HG02852 (cell line): ENCODE results near the gene FAM117B.
"Not testable (repeated sequence)": the region's sequence is repeated elsewhere in the genome, so short reads cannot be mapped to it uniquely, and the experiment has no call there.

Experiments
- ATAC-seq: cut with Tn5 transposase; IDR thresholded peaks from one replicate; pipeline ENCODE4 v1.9.1; 2021; ENCODE audit warnings: mild to moderate bottlenecking, moderate library complexity; ENCODE audit not compliant: unreplicated experiment

FAM117B gene

DNA sequence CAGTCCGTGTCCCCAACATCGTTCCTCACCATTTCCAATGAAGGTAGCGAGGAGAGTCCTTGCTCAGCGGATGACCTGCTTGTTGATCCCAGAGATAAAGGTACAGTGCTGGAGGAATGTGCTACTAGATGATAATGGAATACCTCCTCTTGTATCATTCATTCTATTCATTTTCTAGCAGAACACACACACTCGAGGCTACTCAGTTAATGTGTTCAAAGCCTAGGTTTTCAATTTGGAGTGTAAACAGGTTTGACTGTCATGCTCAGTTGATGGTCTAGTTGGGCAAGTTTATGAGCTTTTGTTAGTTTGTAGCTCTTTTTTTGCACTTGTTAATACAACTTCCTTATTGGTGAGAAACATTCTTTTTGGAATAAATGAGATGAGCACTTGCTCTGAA, 122.6 kb downstream of the FAM117B start:
- no peak for ATAC-seq

- no peak for ATAC-seq
Observed at GRCh38 chr2:202758128-202758527, 123.4 kb downstream of the FAM117B start.

DNA sequence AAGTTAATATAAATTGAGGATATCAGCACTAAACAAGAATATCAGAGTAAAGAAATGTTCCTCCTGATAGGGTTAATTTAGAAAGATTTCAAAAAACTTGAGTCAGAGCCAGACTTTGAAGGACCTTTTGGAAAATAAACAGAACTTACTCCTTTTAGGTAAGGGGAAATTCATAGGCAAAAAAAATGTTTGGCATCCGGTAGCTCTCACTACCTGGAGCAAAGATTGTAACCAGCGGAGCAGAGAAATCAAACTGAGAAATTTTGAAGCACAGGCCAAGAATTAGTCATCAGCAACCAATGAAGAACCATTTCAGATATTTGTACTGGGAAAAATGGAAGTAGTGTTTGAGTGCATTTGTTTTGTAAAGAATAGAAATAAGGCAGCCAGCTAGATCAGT, 123.8 kb downstream of the FAM117B start:
- no peak for ATAC-seq

GRCh38 chr2:202760848-202761247, 126.1 kb downstream of the FAM117B start:
- no peak for ATAC-seq

DNA sequence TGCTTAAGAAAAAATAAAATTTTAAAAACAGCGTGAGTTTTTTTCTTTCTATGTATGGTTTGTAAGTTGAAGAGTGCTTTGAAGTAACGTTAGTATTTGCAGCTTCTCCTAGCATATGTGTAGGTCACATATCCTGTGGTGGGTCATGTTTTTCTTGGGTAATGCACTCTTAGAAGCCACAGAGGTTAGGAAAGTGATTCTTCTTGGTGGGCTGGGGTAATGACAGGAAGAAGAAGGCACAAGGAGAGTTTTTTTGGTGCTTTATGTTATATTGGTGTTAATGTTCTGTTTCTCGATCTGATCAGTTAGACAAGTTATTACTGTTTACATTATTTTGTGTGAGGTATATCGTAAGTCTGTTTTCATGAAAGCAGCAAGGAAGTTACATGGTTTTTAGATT, 127.8 kb downstream of the FAM117B start:
- ATAC-seq, result no peak

DNA sequence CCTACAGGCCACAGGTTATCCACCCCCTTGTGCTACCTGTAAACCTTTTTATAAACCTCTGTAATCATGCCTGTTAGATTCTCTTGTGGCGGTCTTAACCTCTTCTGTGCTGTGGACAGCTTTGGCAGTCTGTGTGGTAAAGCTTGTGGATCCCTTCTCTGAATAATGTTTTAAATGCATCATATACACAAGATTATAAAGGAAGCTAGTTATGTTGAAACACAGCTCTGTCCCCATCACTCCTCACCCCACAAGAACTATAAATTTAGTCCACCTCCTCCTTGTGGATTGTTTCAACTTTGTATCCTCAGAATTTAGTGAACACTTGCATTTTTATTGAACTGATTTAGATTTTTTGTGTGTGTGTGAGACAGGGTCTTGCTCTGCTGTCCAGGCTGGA, 129.1 kb downstream of the FAM117B start:
- no peak for ATAC-seq

- no peak for ATAC-seq
Observed at GRCh38 chr2:202764991-202765390, 130.2 kb downstream of the FAM117B start.

GRCh38 chr2:202765436-202765835, 130.7 kb downstream of the FAM117B start:
- ATAC-seq, result no peak

DNA sequence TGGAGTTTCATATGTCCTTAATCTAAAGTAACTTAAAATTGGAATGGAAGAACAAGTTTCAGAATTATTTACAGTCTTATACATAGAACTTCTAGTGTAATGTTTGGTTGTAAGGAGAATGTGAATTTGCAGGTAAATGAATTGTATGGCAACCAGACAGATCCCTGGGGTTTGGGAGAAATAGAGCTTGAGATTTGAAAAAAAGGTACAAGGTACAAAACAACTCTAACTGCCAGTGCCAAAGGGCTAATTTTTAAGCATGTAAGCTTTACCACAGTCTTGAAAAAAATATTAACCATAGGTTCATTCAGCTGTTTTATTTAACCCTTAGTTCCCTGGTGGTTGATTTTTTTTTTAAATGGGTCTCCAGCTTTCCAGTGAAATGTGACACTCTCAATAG, 133.5 kb downstream of the FAM117B start:
- no peak for ATAC-seq

GRCh38 chr2:202769201-202769600, 134.4 kb downstream of the FAM117B start:
- no peak for ATAC-seq

- ATAC-seq, result no peak
Observed at GRCh38 chr2:202771336-202771735, 136.6 kb downstream of the FAM117B start.

GRCh38 chr2:202771741-202772460, 137.1 kb downstream of the FAM117B start:
- no peak for ATAC-seq

DNA sequence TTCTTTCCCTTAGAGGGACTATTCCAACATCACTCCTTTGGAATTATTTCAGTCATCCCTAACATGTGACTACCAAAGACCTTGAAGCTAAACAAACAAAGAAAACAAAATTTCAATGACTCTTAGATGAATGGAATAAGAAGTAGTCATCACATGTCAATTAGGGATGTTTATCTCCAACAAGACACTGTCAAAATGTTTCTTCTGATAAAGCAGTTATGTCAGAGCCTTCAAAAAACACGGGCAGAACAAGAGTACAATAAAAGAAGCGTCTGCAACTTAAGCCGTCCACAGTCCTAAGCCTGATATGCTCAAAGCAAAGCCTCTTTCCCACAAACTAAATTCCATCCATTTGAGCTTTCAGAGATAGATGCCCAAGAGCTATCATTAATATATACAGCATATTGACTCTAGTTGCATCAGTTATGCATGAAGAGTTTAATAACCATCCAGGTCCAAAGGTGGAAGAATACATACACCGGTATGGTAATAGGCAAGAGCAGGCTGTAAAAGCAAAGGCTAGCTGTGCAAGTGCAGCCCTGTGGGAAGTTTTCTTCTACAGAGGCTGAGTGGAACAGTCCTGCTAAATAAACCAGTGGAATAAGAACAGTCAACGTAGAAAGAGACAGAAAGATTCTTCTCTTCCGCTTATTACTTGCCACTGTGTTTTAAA, 138.7 kb downstream of the FAM117B start:
- no peak for ATAC-seq

- no peak for ATAC-seq
Observed at GRCh38 chr2:202774104-202774503, 139.3 kb downstream of the FAM117B start.

- ATAC-seq, result no peak
Observed at GRCh38 chr2:202778217-202778616, 143.4 kb downstream of the FAM117B start.

- ATAC-seq, result peak; percentile 96
Observed at GRCh38 chr2:202780514-202781021, 145.8 kb downstream of the FAM117B start.

GRCh38 chr2:202782940-202783558, 148.3 kb downstream of the FAM117B start:
- ATAC-seq, result no peak

DNA sequence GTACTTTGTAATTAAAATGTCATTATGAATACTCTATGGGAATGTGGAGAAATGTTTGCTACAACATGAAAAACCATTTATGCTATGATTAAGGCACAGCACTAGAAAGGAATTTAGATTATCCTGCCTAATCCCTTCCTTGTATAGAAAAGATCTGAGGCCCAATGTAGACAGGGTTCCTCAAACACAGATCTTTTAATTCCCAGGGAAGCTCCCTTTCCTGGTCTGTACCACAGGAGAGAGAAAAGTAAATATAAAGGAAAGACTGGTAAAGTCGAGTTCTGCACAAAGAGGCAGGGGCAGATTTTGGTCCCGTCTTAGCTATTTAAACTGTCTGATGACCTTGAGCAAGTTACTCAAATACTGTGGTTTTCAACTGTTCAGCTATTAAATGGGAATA, 152.1 kb downstream of the FAM117B start:
- ATAC-seq, result no peak

DNA sequence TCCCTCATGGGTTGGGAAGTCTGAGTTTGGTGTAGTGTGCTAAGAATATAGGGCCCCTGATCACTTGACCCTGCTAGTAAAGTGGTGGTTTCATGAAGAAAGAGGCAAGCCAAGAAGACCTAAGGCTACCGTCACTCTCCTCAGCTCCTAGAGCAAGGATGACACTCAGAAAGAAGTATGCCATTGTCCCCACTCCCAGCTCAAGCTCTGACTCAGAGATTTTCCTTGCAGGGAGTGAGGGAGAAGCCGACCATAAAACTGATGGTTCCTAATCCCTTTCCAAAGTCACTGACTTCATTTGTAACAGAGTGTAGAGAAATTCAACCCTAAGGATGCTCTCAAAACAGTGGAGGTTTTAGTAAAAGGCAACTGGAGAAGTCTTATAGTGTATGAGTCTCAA, 155.9 kb downstream of the FAM117B start:
- ATAC-seq, result no peak

- ATAC-seq, result no peak
Observed at GRCh38 chr2:202797944-202798343, 163.2 kb downstream of the FAM117B start.

DNA sequence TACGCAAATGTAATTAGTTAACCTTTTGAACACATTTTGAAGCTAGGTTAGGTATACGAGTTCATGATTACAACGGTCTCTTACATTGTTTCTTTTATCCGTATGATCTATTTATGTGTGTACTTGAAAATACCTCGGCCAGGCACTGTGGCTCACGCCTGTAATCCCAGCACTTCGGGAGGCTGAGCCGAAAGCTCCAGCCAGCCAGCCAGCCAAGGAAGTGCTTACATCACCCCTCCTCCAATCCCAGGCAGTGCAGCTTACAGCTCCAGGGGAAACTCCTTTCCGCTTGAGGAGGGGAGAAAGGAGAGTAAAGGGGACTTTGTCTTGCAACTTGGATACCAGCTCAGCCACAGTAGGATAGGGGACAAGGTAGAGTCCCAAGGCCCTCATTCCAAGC, 171.1 kb downstream of the FAM117B start:
- ATAC-seq, result not testable (repeated sequence)
